NCI-H82 treated with DMSO at 0.1 percent for 48 hours (cell line): ENCODE results near the gene MESP1.
"Not testable (repeated sequence)": the region's sequence is repeated elsewhere in the genome, so short reads cannot be mapped to it uniquely, and the experiment has no call there.

Source experiments
- DNase-seq: peaks from one replicate; lab custom pipeline; 2025; ENCODE audit not compliant: unreplicated experiment; lab: John Stamatoyannopoulos, UW

Gene MESP1

GRCh38 chr15:89750560-89751542, at the start of gene MESP1:
TSS of gene MESP1 (minus strand) at chr15:89751249. CDS start at chr15:89751231, 18 bp downstream.
- DNase-seq = peak; percentile 74

- DNase-seq = no peak
These were observed 49.0 kb upstream of the MESP1 start for GRCh38 chr15:89799918-89800498.

GRCh38 chr15:89799011-89799911, 48.2 kb upstream of the MESP1 start:
- DNase-seq = no peak

- DNase-seq = no peak
These were observed 46.7 kb upstream of the MESP1 start for GRCh38 chr15:89797678-89798201.

- no peak for DNase-seq
These were observed 44.9 kb upstream of the MESP1 start for GRCh38 chr15:89795996-89796395.

- DNase-seq = no peak
These were observed 43.7 kb upstream of the MESP1 start for GRCh38 chr15:89794627-89795241.

- DNase-seq = no peak
These were observed 41.2 kb upstream of the MESP1 start for GRCh38 chr15:89792106-89792805.

GRCh38 chr15:89790661-89791060, 39.6 kb upstream of the MESP1 start:
- no peak for DNase-seq

GRCh38 chr15:89790206-89790605, 39.2 kb upstream of the MESP1 start:
- no peak for DNase-seq

- not testable (repeated sequence) for DNase-seq
These were observed 37.5 kb upstream of the MESP1 start for GRCh38 chr15:89788585-89788984.

GRCh38 chr15:89787944-89788343, 36.9 kb upstream of the MESP1 start:
- no peak for DNase-seq

- no peak for DNase-seq
These were observed 34.7 kb upstream of the MESP1 start for GRCh38 chr15:89785774-89786140.

- DNase-seq = no peak
These were observed 34.2 kb upstream of the MESP1 start for GRCh38 chr15:89785064-89785773.

GRCh38 chr15:89784686-89784960, 33.6 kb upstream of the MESP1 start:
- no peak for DNase-seq

- no peak for DNase-seq
These were observed 33.0 kb upstream of the MESP1 start for GRCh38 chr15:89783861-89784685.

GRCh38 chr15:89783111-89783860, 32.2 kb upstream of the MESP1 start:
- peak; percentile 34 for DNase-seq

- DNase-seq = not testable (repeated sequence)
These were observed 31.5 kb upstream of the MESP1 start for GRCh38 chr15:89782619-89782950.
